ENCODE data around the gene ARAP1.

ARAP1 gene

DNA sequence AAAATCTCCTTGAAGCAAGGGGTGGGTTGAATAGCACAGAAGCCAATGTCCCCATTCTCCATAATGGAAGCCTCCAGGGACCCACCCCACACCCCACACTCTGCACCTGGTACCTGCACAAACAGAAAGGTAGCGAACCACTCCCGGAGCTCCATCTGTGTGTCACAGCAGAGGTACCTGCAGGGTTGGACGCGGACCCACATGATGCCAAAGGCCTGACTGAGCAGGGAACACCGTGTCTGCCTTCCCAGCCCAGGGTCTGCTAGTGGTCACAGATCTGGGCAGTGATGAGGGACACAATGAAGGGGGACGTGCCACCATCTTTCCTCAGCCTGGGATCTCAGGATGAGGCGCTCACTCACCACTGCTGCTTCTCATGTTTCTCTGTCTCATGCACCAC lies 64.9 kb downstream of the ARAP1 start:
- in situ Hi-C loops (cut with HindIII; ENCODE audit: low sequenced_read_pairs): no loop called here

DNA sequence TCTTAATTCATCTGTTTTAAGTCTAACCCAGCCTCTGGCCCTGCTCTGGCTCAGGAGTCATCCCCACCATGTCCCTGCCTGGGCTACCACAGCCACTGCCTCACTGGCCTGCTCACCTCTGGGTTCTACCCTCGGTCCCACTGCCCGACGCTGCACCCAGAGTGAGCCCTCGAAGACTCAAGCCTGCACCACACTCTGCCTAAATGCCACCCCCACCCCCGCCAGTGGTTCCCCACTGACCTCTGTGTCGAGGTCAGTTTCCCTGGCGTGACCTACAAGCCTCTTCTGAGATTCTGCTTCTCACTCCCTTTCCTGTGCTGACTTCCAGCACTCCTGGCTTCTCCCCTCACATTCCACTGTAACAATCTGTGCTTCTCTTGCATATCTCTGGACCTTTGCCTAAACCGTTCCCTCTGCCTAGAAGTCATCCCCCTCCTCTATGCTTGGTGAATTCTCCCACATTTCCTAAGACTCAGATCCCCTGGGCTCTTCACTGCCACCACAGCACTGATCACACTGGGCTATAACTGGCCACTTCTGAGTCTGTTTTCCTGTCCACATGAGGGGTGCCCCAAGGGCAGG lies 65.5 kb downstream of the ARAP1 start:
- in situ Hi-C loops (cut with HindIII; ENCODE audit: low sequenced_read_pairs): no loop called here

DNA sequence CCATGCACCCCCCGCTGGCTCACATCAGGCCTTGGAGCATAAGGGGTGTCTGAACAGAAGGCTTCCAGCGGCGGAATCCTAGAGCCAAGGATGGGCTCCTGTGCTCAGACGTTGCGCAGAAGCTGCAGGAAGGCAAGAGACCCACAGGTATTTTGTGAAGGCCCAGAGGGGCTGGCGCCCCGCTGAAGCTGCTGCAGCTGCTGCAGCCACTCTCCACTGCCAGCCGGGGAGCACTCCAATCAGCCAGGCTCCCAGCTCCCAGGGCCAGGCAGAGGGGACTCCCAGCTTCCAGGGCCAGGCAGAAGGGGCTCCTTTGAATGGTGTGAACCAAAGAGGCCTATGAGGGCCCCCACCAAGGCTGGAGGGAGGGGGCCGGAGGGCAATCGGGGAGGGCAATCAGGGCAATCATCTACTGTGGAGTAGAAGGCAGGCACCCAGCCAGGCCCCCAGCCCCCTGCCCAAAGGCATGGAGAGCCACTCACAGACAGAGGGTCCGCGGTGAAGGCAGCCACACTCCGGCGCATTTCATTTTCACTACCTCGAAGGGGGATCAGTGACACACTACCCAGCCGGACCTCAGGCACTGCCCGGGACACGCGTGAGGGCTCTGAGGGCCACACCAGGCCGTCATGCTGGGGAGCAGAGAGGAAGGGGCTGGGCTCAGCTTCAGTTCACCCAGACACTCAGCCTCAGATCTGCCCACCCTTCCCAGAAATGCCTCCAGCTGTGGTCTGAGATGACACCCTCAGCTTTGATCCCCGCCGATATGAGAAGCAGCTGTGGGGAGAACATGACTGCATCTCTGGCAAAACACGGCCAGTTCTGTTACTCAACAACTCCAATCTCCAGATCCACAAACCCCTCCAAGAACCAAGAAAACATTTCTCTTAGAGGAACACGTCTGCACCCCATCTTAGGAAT lies 66.4 kb downstream of the ARAP1 start:
- in situ Hi-C loops (cut with HindIII; ENCODE audit: low sequenced_read_pairs): no loop called here

DNA sequence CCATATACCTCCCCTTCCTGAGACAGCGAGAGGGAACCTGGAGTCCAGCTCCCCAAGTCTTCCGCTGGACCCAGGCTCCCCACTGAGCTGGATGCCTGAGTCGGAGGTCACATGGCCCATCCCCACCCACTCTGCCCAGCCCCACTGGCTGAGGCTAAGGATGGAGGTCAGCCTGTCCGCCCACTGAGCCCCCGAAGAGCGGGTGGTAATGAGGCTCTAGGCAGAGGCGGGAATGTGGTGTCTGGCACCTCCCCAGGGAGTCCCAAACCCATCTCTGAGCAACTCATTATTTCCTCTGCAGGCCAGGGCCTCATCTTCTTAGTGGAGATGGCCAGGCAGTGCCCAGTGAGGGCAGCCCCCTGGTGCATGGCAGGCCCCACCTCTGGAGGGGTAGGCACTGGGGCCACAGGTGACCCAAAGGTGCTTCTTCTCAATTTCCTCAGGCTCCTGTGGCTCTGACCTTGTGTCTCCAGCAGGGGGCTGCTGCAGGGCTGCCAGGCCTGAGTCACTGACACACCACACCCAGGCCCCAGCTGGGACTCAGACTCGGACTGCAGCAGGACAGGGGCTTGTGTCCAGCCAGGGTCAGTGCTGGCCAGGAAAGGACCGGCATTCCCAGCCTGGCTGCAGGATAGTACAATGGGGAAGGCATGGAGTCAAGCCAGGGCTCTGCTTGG lies 67.8 kb downstream of the ARAP1 start:
- in situ Hi-C loops (cut with HindIII; ENCODE audit: low sequenced_read_pairs): no loop called here

DNA sequence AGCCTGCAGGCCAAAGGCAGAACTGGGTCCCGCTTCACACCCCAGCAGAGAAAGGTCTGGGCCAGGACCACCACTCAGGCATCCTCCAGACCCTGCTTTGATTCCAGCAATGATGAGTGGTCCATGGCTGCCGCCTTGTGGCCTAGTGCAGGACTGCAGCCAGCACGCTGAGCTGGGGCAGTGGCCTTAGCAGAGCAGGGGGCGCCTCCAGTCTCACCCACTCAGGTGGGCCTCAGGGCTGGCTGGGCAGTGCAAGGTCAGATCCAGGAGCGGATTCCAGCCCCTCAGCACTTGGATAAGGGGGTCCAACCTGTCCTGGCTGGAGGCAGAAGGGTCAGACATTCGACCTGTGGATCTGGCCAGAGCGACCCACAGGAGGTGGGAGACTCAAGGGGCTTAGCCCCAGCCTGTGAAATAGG lies 68.4 kb downstream of the ARAP1 start:
- in situ Hi-C loops (cut with HindIII; ENCODE audit: low sequenced_read_pairs): no loop called here

DNA sequence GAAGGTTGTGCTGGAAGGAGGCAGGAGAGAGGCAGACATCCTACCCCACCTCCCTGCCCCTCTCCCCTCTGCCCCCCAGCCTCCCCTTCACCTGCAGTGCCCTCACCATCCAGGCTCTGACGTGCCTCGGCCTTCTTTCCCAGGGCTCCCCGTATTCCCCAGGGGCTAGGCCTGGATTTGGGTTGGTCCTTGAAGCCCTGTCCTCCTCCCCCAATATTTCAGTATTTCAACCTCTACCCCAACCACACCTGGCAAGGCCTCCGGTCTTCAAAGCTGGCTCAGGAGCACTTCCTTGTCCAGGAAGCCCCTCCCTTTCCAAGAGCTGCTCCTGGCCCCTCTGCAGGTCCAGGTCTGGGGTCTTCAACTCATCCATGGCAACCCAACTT lies 69.4 kb downstream of the ARAP1 start:
- in situ Hi-C loops (cut with HindIII; ENCODE audit: low sequenced_read_pairs): no loop called here

DNA sequence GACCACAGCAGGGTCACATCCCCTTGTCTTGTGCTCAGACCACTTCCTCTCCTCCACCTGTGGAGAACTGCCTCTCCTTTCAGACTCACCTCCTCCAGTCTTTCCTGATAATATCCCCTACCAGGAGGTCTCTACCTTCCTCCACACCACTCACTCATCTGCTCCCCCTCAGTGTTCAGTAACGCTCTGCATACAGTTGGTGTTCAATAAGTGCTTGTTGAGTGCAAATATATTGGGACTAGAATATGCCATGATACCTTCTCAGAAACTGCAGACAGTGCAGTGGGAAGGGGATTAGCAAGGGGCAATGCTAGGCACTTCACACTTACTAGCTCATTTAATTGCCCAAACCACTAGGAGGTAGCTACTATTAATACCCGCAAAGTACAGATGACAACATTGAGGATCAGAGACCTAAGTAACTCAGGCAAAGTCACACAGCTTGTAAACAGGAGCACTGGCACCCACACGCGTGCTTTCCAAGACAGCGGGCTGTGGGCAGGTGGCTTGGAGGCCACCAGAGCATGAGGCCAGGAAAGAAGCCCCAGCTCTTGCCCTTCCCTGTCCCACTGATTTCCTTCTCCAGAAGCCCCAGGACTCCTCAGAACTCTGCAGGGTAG lies 69.9 kb downstream of the ARAP1 start:
- in situ Hi-C loops (cut with HindIII; ENCODE audit: low sequenced_read_pairs): no loop called here

DNA sequence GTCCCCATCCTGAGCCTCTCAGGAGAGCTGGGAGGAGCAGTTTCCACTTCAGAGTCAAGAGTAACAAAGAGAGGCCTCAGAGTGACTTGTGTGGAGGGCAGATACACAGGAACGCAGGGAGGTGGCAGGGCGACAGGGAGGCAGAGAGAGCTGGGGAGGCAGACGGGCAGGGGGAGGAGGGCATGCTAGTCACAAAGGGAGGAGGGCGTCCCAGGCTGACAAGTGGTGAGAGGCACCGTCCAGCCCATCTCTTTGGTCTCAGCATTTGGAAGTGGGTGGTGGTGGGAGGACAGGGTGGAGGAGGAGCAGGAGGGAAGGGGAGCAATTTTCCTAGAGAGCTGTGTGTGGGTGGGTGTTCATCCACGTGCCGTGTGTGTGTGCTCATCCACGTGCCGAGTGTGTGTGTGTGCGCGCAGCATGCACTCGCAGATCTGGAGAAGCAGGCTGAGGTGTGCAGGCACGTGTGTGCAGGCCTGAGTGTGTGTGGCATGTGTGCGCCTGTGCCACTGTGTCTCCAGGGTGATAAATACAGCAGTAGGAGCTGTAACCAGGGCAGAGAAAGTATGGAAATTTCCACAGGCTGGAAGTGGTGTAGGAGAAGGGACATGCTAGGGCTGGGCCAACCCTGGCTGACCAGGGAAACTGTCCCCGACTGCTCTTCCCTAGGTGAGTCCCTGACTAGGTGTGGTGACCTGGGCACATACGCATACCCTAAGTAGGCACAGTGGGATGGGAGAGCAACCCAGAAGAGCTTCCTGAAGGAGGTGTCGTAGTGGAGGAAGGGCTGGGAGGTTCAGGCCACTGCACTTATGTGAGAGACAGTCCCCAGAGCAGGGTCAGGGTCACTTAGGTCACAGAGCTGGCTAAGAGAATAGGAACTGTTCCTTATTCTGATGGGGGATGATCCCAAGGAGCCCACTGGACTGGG lies 70.7 kb downstream of the ARAP1 start:
- in situ Hi-C loops (cut with HindIII; ENCODE audit: low sequenced_read_pairs): no loop called here

DNA sequence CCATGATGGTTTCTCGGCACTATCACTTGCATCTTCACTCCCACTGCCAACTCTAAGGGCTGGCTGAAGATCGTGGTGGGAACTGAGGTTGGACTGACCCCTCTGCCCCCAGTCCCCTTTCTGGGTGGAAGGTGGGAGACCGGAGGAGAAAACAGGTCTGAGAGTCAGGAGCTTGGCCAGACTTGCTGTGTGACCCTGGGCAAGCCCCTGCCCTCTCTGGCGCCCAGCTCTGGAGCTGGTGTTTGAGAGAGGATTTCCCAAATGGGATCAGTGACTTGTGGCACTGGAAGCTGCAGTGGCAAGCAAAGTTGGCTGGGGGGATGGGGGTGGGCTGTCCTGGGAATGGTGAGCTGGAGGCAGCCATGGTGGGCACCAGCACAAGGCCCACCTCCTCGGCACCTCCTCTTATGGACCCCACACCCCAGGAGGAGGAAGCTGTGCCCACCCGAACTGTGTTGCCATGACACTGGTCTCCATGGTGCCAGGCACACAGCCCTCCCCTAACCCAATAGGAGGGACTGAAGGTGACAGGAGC lies 71.5 kb downstream of the ARAP1 start:
- in situ Hi-C loops (cut with HindIII; ENCODE audit: low sequenced_read_pairs): no loop called here

DNA sequence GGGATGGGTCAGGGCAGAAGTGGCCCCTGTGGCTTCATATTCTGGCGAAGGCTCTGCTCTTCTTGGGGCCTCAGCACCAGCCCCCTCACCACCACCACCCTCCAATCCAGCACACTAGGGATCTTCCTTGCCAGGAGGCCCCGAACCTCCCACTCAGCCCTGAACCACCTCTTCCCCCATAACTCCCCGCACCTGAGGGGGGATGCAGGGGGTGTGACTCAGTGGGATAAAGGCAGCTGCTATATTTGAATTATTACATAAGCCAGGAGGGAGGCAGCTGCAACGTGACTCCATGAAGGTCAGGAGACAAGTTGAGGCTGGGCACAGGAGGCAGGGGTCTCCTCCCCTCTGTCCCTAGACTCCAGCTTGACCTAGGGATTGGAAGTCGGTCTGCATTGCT lies 72.3 kb downstream of the ARAP1 start:
- in situ Hi-C loops (cut with HindIII; ENCODE audit: low sequenced_read_pairs): no loop called here

DNA sequence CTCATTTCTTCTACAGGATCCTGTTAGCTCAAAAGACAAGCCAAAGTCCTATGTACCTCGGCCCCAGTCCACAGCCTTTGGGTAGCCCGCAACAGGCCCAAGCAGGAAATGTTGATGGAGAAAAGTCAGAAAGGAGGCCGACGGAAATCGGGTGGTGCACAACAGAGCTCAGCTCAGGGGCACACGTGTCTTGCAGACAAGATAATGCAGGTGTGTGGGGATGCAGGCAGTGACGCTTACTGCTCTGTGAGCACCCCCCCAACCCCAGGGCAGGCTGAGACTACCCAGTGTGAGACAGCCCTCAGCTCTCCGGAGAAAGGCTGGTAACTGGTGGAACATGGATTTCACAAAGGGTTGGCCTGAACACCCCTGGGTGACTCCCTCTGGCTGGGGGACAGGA lies 73.7 kb downstream of the ARAP1 start:
- in situ Hi-C loops (cut with HindIII; ENCODE audit: low sequenced_read_pairs): no loop called here

DNA sequence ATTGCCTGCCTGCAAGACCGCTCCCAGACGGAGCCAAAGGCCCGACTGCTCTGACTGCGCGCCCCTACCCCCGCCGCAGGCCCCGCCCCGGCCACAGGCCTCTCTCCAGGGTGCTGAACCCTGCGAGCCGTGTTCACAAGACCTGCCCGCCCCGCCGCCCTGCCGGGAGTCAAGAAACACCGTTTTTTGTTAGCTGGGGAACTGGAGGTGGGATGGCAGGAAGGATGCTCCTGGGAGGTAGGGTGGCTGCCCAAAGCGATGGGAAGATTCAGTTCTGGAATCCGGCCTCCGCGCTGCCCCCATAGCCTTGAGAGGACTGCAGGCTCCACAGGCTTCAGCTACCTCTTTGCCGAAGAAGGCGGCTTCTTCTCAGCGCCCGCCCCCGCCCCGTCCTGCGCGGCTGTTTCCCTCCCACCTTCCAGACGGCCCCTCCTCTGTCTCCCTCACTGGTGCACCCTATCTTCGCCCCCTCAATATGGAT lies 75.3 kb downstream of the ARAP1 start:
- in situ Hi-C loops (cut with HindIII; ENCODE audit: low sequenced_read_pairs): no loop called here

DNA sequence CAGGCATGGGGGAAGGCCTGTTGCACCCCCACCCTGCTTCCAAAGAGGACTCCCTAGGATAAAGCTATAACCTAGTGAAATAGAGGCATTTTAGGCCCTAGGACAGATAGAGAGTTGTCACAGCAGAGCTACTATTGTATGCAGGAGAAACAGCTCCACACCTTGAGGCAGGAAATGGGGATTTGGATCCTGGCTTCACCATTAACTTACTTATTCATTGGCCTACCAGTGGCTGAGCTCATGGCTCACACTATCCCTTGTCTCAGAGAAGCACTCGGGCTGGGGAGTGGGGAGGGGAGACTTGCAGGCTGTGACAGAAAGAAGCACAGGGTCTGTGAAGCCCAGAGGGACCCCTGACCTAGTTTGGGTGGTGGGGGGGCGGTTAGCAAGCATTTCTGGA lies 77.0 kb downstream of the ARAP1 start:
- in situ Hi-C loops (cut with HindIII; ENCODE audit: low sequenced_read_pairs): no loop called here

DNA sequence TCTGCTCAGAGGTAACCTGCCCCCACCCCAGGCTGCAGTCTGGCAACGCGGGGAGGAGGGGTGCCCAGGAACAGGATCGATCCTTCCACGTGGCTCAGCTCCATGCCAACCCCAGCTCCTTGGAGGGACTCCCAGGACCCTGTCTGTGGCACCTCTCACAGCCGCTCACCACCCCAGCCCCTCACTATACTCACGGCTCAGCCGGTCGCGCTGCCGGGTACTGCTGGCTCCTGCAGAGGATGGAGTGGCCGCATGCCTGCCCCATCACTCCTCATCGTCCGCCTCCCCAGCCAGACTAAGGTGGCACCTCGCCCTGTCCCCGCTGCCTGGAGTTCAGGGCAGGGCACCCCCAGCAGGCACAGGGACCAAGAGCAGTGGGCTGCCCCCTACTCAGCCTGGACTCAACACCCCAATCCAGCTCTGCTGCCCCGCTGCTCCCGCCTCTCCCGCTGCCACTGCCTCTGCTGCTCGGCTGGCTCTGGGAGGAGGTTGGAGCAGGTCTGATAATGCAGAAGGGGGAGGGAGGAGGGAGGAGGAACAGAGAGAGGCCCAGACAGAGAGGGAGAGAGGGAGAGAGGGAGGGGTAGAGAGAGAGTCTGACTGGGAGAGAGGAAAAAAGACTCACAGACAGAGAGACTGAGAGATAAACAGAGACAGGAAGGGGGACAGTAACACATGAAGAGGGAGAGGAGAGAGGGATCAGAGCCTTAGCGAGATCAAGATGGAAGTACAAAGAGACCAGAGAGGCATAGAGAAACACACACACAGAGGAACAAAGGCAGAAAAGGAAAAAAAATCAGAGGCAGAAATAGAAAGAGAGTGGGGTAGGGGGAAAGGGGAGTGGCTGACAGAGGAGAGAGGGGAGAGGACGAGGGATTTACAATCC lies 78.0 kb downstream of the ARAP1 start, which contains the start of gene PDE2A:
PDE2A (minus strand) TSS at position 480 of the 886 bp plus-strand sequence; CDS start at position 265, 215 bp downstream.
- in situ Hi-C loops (cut with HindIII; ENCODE audit: low sequenced_read_pairs): no loop called here

DNA sequence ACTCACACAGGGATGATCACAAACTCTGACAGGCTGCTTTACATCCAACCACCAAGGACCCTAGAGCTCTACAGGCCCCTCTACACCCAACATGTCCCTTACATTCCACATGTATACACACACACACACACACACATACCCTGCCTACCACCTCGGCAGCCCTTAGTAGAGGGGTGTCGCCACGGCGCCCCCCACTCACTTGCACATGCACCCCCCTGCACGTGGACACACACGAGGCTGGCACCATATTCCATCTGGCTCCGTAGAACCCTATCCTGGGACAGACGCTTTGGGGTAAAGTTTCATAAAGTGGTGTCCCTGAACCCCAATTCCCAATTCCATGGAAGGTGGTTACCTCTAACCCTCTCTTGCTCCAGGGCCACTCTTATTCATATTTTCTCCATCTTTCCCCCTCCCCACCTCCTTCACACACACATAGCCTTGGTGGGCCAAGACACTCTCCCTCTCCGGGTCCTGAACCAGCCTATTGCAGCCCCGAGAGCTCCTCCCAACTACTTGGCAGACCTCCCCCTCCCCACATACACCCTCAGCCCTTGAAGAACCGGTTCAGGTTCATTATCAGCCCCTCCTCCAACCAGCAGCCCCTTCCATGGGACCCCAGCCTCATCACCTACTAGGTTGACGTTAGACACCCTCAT lies 78.8 kb downstream of the ARAP1 start:
- in situ Hi-C loops (cut with HindIII; ENCODE audit: low sequenced_read_pairs): no loop called here

DNA sequence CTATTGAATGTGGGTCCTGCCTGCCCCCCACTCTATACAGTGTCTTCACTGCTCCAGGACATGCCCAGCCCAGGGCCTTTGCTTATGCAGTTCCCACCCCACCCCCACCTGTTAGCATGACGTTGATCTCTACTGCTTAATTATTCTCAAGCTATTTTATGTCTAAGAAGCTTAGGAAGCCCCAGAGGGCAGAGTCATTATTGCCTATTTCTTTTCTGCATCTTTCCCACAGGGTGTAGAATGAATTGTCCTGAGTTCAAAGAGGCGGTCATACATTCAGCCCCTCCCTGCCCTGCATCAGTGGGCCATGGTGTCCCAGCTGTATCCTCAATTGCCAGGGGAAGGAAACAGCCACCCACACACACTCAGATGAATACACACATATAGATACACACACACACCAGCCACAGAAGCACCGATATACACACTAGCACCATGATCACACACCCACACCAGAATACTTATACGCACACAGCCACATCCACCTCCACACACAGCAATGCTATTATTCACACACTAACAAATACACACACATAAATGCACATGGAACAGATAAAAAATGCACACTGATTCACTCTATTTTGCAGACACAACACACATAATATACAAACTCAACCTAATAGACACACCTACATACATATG lies 79.5 kb downstream of the ARAP1 start:
- in situ Hi-C loops (cut with HindIII; ENCODE audit: low sequenced_read_pairs): no loop called here

DNA sequence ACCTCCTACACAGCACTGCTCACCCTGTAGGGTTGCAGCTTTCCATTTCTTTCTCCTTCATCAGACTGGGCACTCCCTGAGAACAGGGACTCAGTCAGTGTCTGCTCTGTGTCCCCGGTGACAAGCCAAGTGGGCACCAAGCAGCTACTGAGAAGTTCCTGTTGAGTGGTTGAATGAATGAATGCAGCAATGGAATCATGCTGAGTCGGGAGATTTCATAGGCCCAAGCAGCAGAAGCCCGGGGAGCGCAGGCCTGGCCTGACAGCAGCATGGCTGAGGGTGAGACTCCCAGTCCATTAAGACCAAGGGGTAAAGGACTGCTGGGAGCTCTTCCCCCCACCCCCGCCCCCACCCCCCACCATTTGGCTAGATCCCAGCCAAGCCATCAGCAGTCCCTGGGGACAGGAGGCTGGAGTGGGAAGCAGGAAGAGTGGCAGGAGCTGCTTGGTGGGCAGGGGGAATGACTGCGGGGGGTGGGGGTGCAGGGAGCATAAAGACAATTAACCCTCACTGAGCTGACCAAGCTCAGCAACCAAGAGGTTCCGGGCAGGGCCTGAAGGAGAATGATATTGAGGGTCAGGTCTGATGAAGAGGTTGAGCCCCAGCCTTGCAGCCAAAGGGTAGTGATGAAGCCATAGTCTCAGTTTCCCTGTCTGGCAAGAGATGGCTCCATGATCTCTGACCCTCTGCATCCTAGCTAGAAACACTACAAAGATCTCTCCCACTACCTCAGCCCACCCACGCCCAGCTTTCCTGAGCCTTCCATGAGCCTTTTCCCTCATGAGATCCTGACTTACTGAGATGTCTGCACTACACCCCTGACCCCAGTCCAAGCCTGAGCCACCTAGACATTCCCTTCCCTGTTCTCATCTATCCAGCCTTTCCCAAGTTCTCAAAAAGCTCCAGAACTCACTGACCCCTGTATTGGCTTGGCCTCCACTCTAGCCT lies 80.8 kb downstream of the ARAP1 start:
- in situ Hi-C loops (cut with HindIII; ENCODE audit: low sequenced_read_pairs): no loop called here

All from DLD1 (cell line).